ENCODE results near the gene TSPAN18.

The TSPAN18 gene

DNA sequence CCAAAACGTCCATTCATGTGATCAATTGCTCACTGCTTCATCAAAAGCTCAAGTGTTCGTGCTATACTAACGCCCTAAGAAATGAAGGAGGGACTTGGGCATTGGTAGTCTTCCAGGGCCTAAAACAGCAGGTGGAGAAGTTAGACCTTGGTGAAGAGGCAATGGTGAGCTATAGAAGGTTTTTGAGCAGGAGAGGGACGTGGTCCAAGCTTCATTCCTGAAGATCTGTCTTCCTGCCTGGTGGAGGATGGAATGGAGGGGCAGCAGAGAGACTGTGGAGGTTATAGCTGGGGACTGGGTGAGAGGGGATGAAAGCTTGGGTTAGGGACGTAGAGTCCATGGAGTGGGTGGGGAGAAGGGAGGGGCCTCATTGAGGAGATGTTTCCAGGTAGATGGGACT, 126.2 kb downstream of the TSPAN18 start:
- H3K4me3 ChIP-seq (ENCODE audit: low read depth, low read length): no peak overlapping the region
- TF ChIP-seq, protein P1, sequence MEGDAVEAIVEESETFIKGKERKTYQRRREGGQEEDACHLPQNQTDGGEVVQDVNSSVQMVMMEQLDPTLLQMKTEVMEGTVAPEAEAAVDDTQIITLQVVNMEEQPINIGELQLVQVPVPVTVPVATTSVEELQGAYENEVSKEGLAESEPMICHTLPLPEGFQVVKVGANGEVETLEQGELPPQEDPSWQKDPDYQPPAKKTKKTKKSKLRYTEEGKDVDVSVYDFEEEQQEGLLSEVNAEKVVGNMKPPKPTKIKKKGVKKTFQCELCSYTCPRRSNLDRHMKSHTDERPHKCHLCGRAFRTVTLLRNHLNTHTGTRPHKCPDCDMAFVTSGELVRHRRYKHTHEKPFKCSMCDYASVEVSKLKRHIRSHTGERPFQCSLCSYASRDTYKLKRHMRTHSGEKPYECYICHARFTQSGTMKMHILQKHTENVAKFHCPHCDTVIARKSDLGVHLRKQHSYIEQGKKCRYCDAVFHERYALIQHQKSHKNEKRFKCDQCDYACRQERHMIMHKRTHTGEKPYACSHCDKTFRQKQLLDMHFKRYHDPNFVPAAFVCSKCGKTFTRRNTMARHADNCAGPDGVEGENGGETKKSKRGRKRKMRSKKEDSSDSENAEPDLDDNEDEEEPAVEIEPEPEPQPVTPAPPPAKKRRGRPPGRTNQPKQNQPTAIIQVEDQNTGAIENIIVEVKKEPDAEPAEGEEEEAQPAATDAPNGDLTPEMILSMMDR (IDR thresholded peaks at IDR 0.05; ENCODE audit: low read depth, low read length): no peak
- DNase-seq (ENCODE audit: low read depth, low spot score): no peak

DNA sequence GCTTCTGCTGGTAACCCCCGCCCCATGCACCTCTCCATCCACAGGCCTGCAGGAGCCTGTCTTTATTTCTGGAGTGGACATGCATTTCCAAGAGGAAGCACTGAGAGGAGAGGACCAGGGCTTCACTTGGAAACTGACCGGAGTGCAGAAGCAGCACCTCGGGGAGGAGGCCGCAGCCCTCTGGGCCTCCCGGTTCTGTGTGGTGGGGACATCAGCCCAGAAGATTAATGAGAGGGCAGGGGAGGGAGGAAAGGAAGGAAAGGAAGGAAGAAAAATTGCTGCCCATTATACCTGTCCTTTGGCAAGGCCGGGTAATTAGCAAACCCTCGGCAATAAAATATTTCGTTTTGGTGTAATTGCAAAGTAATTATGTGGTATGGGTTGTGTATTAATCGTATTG, 126.9 kb downstream of the TSPAN18 start:
- in situ Hi-C loops (cut with HindIII; ENCODE audit: low sequenced_read_pairs): no loop called here
- DNase-seq (ENCODE audit: low read depth, low spot score): no peak
- TF ChIP-seq, protein P1 (IDR thresholded peaks at IDR 0.05; ENCODE audit: low read depth, low read length): no peak

More for the DNA sequence above, 126.2 kb downstream of the TSPAN18 start:
- in situ Hi-C loops (cut with HindIII; ENCODE audit: low sequenced_read_pairs): no loop called here

DNA sequence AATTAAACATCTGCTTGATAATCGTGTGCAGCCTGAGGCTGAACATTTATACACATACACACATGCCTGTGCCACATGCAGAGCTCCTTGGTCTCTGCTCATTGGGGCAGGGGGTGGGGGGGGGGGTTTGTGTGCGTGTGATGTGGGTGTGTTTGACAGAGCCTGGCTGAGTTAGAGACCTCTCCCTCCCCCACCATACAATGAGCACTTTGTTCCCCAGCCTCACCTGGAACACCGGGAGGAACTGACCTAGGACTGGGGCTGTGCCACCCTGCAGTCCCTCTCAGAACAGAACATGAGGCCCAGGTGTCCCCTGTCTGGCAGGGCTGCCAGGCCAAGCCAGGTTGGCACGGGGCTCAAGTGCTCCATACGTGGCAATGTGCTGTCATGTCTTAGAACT, 127.3 kb downstream of the TSPAN18 start:
- in situ Hi-C loops (cut with HindIII; ENCODE audit: low sequenced_read_pairs): no loop called here
- DNase-seq (ENCODE audit: low read depth, low spot score): no peak
- no peak overlapping the region for H3K4me3 ChIP-seq (ENCODE audit: low read depth, low read length)
- TF ChIP-seq, protein P1 (IDR thresholded peaks at IDR 0.05; ENCODE audit: low read depth, low read length): no peak

More for the DNA sequence above, 126.9 kb downstream of the TSPAN18 start:
- no peak overlapping the region for H3K4me3 ChIP-seq (ENCODE audit: low read depth, low read length)

GRCh38 chr11:44854741-44855492, 128.2 kb downstream of the TSPAN18 start:
- in situ Hi-C loops (cut with HindIII; ENCODE audit: low sequenced_read_pairs): no loop called here
- H3K4me3 ChIP-seq (ENCODE audit: low read depth, low read length): no peak overlapping the region
- TF ChIP-seq, protein P1 (IDR thresholded peaks at IDR 0.05; ENCODE audit: low read depth, low read length): no peak
- no peak for DNase-seq (ENCODE audit: low read depth, low spot score)

DNA sequence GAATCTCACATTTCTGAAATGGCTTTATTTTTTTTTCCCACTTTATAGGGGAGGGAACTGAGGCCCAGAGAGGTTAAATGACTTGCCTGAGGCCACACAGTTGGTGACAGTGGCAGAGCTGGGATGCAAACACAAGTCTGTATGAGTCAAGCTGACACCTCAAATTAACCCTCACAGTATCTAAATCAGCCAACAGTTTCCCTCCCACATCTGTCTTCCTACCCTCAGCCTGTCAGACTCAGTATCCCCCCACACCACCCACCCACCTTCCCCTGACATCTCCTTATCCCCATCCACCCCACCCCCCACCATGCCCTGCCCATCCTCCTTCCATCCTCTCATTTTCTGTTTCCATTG, 128.7 kb downstream of the TSPAN18 start:
- DNase-seq (ENCODE audit: low read depth, low spot score): no peak
- TF ChIP-seq, protein P1 (IDR thresholded peaks at IDR 0.05; ENCODE audit: low read depth, low read length): no peak
- in situ Hi-C loops (cut with HindIII; ENCODE audit: low sequenced_read_pairs): no loop called here
- no peak overlapping the region for H3K4me3 ChIP-seq (ENCODE audit: low read depth, low read length)

GRCh38 chr11:44857490-44858090, 130.8 kb downstream of the TSPAN18 start:
- in situ Hi-C loops (cut with HindIII; ENCODE audit: low sequenced_read_pairs): no loop called here
- TF ChIP-seq, protein P1 (IDR thresholded peaks at IDR 0.05; ENCODE audit: low read depth, low read length): no peak
- no peak for DNase-seq (ENCODE audit: low read depth, low spot score)
- no peak overlapping the region for H3K4me3 ChIP-seq (ENCODE audit: low read depth, low read length)
